Panc1 (cell line): ENCODE results near the gene ERCC1.

ENCODE experiments used
- POLR2AphosphoS5 ChIP-seq: IDR thresholded peaks from 2 replicates; pipeline ENCODE4 v1.6.1; 2012; ENCODE audit warnings: mild to moderate bottlenecking, low read depth, low read length, moderate library complexity
- SIN3A ChIP-seq: IDR thresholded peaks from 2 replicates; pipeline ENCODE4 v1.6.1; 2012; ENCODE audit warnings: low read depth, mild to moderate bottlenecking, low read length, moderate library complexity, borderline replicate concordance; ENCODE audit not compliant: insufficient read depth
- TCF7L2 ChIP-seq: IDR thresholded peaks from 2 replicates; pipeline ENCODE4 v1.6.1; 2011; ENCODE audit warnings: mild to moderate bottlenecking, low read depth, low read length, inconsistent platforms
- TF ChIP-seq, protein P1 (sequence below): fragments of 450-650 bp; IDR thresholded peaks from 2 replicates; pipeline ENCODE4 v1.5.1; 2017; ENCODE audit warnings: mild to moderate bottlenecking

DNA sequence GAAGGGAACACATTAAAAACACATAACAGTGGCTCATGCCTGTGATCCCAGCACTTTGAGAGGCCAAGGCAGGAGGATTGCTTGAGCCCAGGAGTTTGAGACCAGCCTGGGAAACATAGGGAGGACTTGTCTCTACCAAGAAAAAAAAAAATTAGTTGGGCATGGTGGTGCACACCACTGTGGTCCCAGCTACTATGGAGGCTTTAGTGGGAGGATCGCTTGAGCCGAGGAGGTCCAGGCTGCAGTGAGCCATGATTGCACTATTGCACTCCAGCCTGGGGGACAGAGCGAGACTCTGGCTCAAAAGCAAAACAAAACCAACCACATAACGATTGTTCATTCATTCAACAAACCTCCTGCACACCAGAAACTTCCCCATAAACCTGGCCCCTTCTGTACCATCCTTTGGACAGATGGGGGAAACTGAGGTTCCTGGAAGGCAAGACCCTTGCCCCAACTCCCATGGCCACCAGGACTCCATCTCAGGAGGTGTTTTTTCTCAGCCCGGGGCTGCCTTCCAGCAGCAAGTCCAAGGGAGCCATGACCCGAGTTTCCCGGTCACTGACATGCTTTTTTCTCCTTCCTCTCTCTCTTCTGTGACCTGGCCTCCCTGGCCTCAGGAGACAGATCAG is 48.3 kb upstream of the ERCC1 start:
- TF ChIP-seq POLR2AphosphoS5 (no peak), SIN3A (no peak), TCF7L2 (no peak)
- TF ChIP-seq, protein P1, sequence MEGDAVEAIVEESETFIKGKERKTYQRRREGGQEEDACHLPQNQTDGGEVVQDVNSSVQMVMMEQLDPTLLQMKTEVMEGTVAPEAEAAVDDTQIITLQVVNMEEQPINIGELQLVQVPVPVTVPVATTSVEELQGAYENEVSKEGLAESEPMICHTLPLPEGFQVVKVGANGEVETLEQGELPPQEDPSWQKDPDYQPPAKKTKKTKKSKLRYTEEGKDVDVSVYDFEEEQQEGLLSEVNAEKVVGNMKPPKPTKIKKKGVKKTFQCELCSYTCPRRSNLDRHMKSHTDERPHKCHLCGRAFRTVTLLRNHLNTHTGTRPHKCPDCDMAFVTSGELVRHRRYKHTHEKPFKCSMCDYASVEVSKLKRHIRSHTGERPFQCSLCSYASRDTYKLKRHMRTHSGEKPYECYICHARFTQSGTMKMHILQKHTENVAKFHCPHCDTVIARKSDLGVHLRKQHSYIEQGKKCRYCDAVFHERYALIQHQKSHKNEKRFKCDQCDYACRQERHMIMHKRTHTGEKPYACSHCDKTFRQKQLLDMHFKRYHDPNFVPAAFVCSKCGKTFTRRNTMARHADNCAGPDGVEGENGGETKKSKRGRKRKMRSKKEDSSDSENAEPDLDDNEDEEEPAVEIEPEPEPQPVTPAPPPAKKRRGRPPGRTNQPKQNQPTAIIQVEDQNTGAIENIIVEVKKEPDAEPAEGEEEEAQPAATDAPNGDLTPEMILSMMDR, result no peak
